ENCODE measurements around the gene EPB41. TPM values are rescaled to one million over a fixed set of nuclear protein-coding genes. Genes with fewer than 3 reads are reported as not detected.

The EPB41 gene
- total RNA-seq, 2 experiments from 2014 or later: 138 to 145 TPM

GRCh38 chr1:29124366-29125236 lies 210.2 kb downstream of the EPB41 start:
- intact Hi-C loops (cut with DNase I, micrococcal nuclease): loop anchor here (10.0 kb wide), 2 partner anchors 50 to 80 kb away; no protein-coding TSS in a partner anchor
- DNase-seq (peak; percentile 20 to 69 (median 42)), ATAC-seq (ENCODE audit: poor library complexity) (peak; percentile 55)
- peaks cover 25 to 44% of the 10 kb centered on the region in 2 experiments for H3K27me3 ChIP-seq (ENCODE audit: control insufficient read depth in 1 of 2, insufficient read depth in 2 of 2, low read length in 2 of 2)
- H3K27ac Mint-ChIP-seq: no peak overlapping the region
- H3K9me3 ChIP-seq (ENCODE audit: control insufficient read depth in 1 of 2, insufficient read depth in 1 of 2, low read length in 2 of 2): peaks cover 0 to 3% of the 10 kb centered on the region in 2 experiments
- peak overlapping the region; percentile 48 for H3K4me3 Mint-ChIP-seq
- peaks cover 41% of the 10 kb centered on the region for H3K4me1 ChIP-seq (ENCODE audit: insufficient read depth, low read length)
- peak overlapping the region; percentile 61 for H3K4me3 ChIP-seq (ENCODE audit: low read length)
- CTCF ChIA-PET: interaction anchor here (0.7 to 1.6 kb wide), 2 partner anchors 13 to 73 kb away, joined by 3 to 4 read pairs; no protein-coding TSS in a partner anchor
- H3K4me1 Mint-ChIP-seq (ENCODE audit: low read depth): peaks cover 8% of the 10 kb centered on the region
- H3K27ac ChIP-seq (ENCODE audit: low read depth in 1 of 2, low read length in 2 of 2): no peak overlapping the region
- no peaks in the 10 kb centered on the region for H3K9me3 Mint-ChIP-seq
- POLR2A ChIA-PET: interaction anchor here (0.9 to 2.2 kb wide), 5 partner anchors 13 to 796 kb away, joined by 3 to 8 read pairs (median 3); partner anchors contain the start of genes MED18 and SRSF4
- peaks cover 26% of the 10 kb centered on the region for H3K27me3 Mint-ChIP-seq
- peaks cover 4% of the 10 kb centered on the region for H3K36me3 Mint-ChIP-seq (ENCODE audit: low read depth)
- TF ChIP-seq CTCF (IDR thresholded peaks at IDR 0.05): no peak
- H3K36me3 ChIP-seq (ENCODE audit: insufficient read depth, low read length): no peaks in the 10 kb centered on the region

GRCh38 chr1:29125237-29125641 lies 210.9 kb downstream of the EPB41 start:
- intact Hi-C loops (cut with DNase I, micrococcal nuclease): loop anchor here (10.0 kb wide), 2 partner anchors 50 to 80 kb away; no protein-coding TSS in a partner anchor
- POLR2A ChIA-PET: interaction anchor here (2.2 kb wide), 1 partner anchor 57 kb away, joined by 8 read pairs; the partner anchor contains the start of gene SRSF4
- peaks cover 25 to 44% of the 10 kb centered on the region in 2 experiments for H3K27me3 ChIP-seq (ENCODE audit: control insufficient read depth in 1 of 2, insufficient read depth in 2 of 2, low read length in 2 of 2)

GRCh38 chr1:29125788-29126187 lies 211.4 kb downstream of the EPB41 start:
- peaks cover 39% of the 10 kb centered on the region for H3K4me1 ChIP-seq (ENCODE audit: insufficient read depth, low read length)
- Mint-ChIP-seq H3K9me3 (no peaks in the 10 kb centered on the region), H3K27ac (no peak overlapping the region), H3K27me3 (peaks cover 26% of the 10 kb centered on the region), H3K4me3 (peak overlapping the region; percentile 78), H3K4me1 (ENCODE audit: low read depth) (peaks cover 8% of the 10 kb centered on the region), H3K36me3 (ENCODE audit: low read depth) (no peaks in the 10 kb centered on the region)
- H3K27ac ChIP-seq (ENCODE audit: low read depth in 1 of 2, low read length in 2 of 2): no peak overlapping the region
- peaks cover 0 to 3% of the 10 kb centered on the region in 2 experiments for H3K9me3 ChIP-seq (ENCODE audit: control insufficient read depth in 1 of 2, insufficient read depth in 1 of 2, low read length in 2 of 2)
- no peak overlapping the region for H3K4me3 ChIP-seq (ENCODE audit: low read length)
- CTCF ChIA-PET: no interaction called here
- peaks cover 24 to 43% of the 10 kb centered on the region in 2 experiments for H3K27me3 ChIP-seq (ENCODE audit: control insufficient read depth in 1 of 2, insufficient read depth in 2 of 2, low read length in 2 of 2)
- ATAC-seq (ENCODE audit: poor library complexity) (no peak), DNase-seq (no peak)
- H3K36me3 ChIP-seq (ENCODE audit: insufficient read depth, low read length): no peaks in the 10 kb centered on the region
- no peak for TF ChIP-seq CTCF (IDR thresholded peaks at IDR 0.05)
- POLR2A ChIA-PET: no interaction called here
- intact Hi-C loops (cut with DNase I, micrococcal nuclease): loop anchor here (10.0 kb wide), 2 partner anchors 49 to 79 kb away; no protein-coding TSS in a partner anchor

More at GRCh38 chr1:29125237-29125641, 210.9 kb downstream of the EPB41 start:
- Mint-ChIP-seq H3K27me3 (peaks cover 26% of the 10 kb centered on the region), H3K27ac (no peak overlapping the region), H3K9me3 (no peaks in the 10 kb centered on the region), H3K4me1 (ENCODE audit: low read depth) (peaks cover 8% of the 10 kb centered on the region), H3K36me3 (ENCODE audit: low read depth) (no peaks in the 10 kb centered on the region), H3K4me3 (peak overlapping the region; percentile 78)
- CTCF ChIA-PET: no interaction called here
- Histone ChIP-seq H3K27ac (ENCODE audit: low read depth in 1 of 2, low read length in 2 of 2) (no peak overlapping the region), H3K9me3 (ENCODE audit: control insufficient read depth in 1 of 2, insufficient read depth in 1 of 2, low read length in 2 of 2) (peaks cover 0 to 3% of the 10 kb centered on the region in 2 experiments), H3K36me3 (ENCODE audit: insufficient read depth, low read length) (no peaks in the 10 kb centered on the region), H3K4me3 (ENCODE audit: low read length) (no peak overlapping the region), H3K4me1 (ENCODE audit: insufficient read depth, low read length) (peaks cover 41% of the 10 kb centered on the region)
- no peak for ATAC-seq (ENCODE audit: poor library complexity)
- peak in 1 of 14 experiments; percentile 24 for DNase-seq
- TF ChIP-seq CTCF (IDR thresholded peaks at IDR 0.05): no peak

Data from CD4-positive, alpha-beta T cell (primary cell).